Activated naive CD8-positive, alpha-beta T cell treated with anti-CD3 and anti-CD28 coated beads, Interleukin-2, amount 10 ng/mL, durations not matched to agents 7 days and 5 days (primary cell): ENCODE measurements around the gene RPL29. TPM values are rescaled to one million over a fixed set of nuclear protein-coding genes. Genes with fewer than 3 reads are reported as not detected.
A peak's percentile ranks its signal among the peaks of the same experiment; 100 is the strongest.
"Not testable (repeated sequence)": the region's sequence is repeated elsewhere in the genome, so short reads cannot be mapped to it uniquely, and the experiment has no call there.

Experiments
- ATAC-seq: fragments of 150-1000 bp; cut with Tn5 transposase; one replicate; pipeline ENCODE4 v1.10.0; 2021; ENCODE audit warnings: low read depth, moderate library complexity
- POLR2A ChIA-PET: fragments of 350-600 bp; sonication (Branson Sonifier 250); formaldehyde crosslinking; loops from one replicate; lab custom pipeline; 2021; ENCODE audit warnings: antibody characterized with exemption; lab: Charles Lee
- DNase-seq: peaks from one replicate; pipeline ENCODE4 v3.0.0; 2021
- H3K27ac Mint-ChIP-seq: one replicate; pipeline ENCODE4 v1.8.0; 2022; ENCODE audit warnings: mild to moderate bottlenecking, mixed read lengths
- H3K27me3 Mint-ChIP-seq: one replicate; pipeline ENCODE4 v1.8.0; 2022; ENCODE audit warnings: mild to moderate bottlenecking, moderate library complexity, mixed read lengths
- H3K36me3 Mint-ChIP-seq: one replicate; pipeline ENCODE4 v1.8.0; 2021; ENCODE audit warnings: mild to moderate bottlenecking, mixed read lengths
- H3K4me1 Mint-ChIP-seq: one replicate; pipeline ENCODE4 v1.8.0; 2021; ENCODE audit warnings: mixed read lengths
- H3K4me3 Mint-ChIP-seq: one replicate; pipeline ENCODE4 v1.8.0; 2022; ENCODE audit warnings: mild to moderate bottlenecking, moderate library complexity, mixed read lengths
- H3K9me3 Mint-ChIP-seq: one replicate; pipeline ENCODE4 v1.8.0; 2021; ENCODE audit warnings: mixed read lengths
- total RNA-seq, 2 experiments: library from RNA; stranded (reverse); gene quantifications; one replicate each; pipeline ENCODE4 v1.2.3, GENCODE V29; 2021

The RPL29 gene
- total RNA-seq, result 1,000 to 10,000 TPM; 1,076 to 1,089 TPM

DNA sequence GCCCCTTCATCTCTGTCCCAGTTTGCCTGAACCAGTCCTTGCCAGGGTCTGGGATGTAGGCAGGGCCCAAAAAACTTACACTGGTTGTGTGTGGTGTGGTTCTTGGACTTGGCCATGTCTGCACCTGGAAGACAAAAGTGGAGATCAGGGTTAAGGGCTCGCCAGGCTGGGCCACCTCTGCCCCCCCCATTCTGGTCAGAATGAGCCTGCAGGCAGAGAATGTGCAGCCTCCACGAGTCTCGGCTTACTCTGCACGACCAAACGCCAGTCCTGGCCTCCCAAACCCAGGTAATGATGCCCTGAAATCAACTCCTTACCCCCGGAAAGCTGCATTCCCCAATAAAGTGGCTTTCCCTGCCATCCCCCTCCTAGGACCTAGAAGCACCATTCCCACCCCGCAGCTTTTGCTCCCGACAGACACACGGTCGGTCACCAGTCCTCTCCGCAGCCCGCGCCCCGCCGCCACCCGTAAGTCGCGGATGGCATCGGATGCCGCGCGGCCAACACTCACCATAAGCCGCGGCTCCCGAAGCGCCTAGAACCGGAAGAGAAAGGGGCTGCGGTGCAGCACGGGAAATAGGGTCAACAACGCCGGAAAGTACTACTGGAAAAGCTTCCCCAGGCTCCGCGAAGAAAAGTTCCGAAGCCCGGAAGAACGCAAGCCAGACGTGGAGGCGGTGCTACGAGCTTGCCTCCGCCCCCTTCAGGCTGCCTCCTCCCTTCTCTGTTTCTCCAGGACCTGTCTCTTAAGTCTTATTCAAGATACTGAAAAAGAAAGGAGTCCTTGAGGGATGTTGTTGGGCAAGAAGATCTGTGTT is at the start of gene RPL29:
RPL29 (minus strand) TSS at position 550 of the 818 bp plus-strand sequence; CDS start at position 116, 434 bp downstream.
- peak; percentile 85 for DNase-seq
- H3K27ac Mint-ChIP-seq, result peak within 1 kb of the TSS; percentile 100
- peak; percentile 91 for ATAC-seq
- POLR2A ChIA-PET, result interaction anchor here (0.6 to 2.8 kb wide), 18 partner anchors 9 to 292 kb away, joined by 3 to 49 read pairs (median 4); partner anchors contain the start of genes ABHD14B, ACY1, DUSP7 and GLYCTK
- peak within 1 kb of the TSS; percentile 100 for H3K4me3 Mint-ChIP-seq
- peaks cover 21% of the 10 kb centered on the region for H3K36me3 Mint-ChIP-seq
- no peaks in the 10 kb centered on the region for H3K9me3 Mint-ChIP-seq
- peaks cover 19% of the 10 kb centered on the region for H3K27me3 Mint-ChIP-seq
- peaks cover 29% of the 10 kb centered on the region for H3K4me1 Mint-ChIP-seq

DNA sequence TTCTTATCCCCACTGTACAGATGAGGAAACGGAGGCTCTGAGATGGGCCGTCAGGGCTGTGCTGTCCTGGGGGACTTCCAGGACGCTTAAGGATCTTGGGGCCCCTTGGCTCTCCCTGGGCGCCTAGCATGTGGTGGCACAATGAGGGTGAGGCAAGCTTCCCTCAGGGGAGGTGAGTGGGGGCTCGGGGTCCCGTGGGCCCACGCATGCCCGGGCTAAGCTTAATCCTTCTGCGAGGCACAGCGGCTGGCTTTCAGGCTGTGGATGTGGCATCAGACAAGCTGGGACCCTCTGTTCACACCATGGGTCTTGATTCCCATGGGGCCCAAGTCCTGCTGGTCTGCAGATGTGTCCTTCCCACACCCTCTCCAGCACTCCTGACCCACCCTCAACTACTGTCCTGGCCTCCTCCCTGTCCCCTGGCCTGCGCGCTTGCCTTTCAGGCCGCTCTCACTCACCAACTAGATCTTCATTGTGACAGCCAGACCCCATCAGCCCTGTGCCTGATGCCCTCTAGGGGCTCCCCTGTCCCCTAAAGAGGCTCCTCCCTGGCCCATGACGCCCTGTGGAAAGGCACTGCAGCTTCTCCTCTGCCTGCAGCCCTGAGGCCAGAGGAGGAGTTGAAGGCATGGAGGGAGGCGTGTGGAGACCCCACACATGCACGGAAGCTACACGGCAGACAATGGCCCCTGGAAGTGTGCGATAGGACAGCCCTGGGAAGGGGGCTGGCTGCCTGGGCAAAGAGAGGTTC is 49.3 kb upstream of the RPL29 start:
- H3K27me3 Mint-ChIP-seq, result no peaks in the 10 kb centered on the region
- ATAC-seq (no peak), DNase-seq (no peak)
- no peaks in the 10 kb centered on the region for H3K9me3 Mint-ChIP-seq
- H3K36me3 Mint-ChIP-seq, result peaks cover 6% of the 10 kb centered on the region
- peaks cover 8% of the 10 kb centered on the region for H3K4me1 Mint-ChIP-seq
- POLR2A ChIA-PET, result no interaction called here
- no peak overlapping the region for H3K4me3 Mint-ChIP-seq
- no peak overlapping the region for H3K27ac Mint-ChIP-seq

DNA sequence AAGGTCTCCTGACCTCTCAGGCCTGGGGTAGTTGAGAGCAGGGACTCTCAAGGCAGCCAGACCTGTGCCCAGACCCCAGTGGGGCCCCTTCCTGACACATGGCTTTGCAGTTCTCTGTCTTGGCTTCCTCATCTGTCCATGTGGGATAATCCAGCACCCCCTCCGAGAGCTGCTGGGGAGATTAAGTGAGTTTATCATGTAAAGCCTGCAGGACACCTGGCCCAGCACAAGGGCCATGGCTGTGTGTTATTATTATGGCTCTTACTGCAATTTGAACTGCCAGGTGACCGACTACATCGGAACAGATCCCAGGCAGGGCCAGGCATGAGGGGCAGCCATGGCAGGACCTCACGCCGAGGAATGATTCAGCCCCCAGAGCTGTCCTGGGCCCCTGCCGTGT is 48.1 kb upstream of the RPL29 start:
- Mint-ChIP-seq H3K4me3 (no peak overlapping the region), H3K9me3 (no peaks in the 10 kb centered on the region), H3K27ac (no peak overlapping the region), H3K4me1 (peaks cover 4% of the 10 kb centered on the region), H3K36me3 (no peaks in the 10 kb centered on the region), H3K27me3 (no peaks in the 10 kb centered on the region)
- no peak for ATAC-seq
- DNase-seq, result no peak
- POLR2A ChIA-PET, result interaction anchor here (1.3 kb wide), 1 partner anchor 10 kb away, joined by 3 read pairs; no protein-coding TSS in a partner anchor

DNA sequence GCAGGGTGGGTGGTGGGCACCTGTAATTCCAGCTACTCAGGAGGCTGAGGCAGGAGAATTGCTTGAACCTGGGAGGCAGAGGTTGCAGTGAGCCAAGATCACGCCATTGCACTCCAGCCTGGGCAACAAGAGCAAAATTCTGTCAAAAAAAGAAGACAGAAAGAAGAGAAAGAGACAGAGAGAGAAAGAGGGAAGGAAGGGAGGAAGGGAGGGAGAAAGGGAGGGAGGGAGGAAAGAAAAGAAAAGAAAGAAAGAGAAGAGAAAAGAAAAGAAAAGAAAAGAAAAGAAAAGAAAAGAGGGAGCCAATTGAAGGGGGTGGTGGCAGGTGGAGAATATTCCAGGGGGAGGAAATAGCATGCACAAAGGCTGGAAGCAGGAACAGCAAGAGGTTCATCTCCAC is 47.3 kb upstream of the RPL29 start:
- not testable (repeated sequence) for H3K27ac Mint-ChIP-seq, DNase-seq, H3K9me3 Mint-ChIP-seq, ATAC-seq, H3K4me1 Mint-ChIP-seq, H3K4me3 Mint-ChIP-seq, H3K36me3 Mint-ChIP-seq, H3K27me3 Mint-ChIP-seq
- POLR2A ChIA-PET, result interaction anchor here (1.3 kb wide), 1 partner anchor 10 kb away, joined by 3 read pairs; no protein-coding TSS in a partner anchor

DNA sequence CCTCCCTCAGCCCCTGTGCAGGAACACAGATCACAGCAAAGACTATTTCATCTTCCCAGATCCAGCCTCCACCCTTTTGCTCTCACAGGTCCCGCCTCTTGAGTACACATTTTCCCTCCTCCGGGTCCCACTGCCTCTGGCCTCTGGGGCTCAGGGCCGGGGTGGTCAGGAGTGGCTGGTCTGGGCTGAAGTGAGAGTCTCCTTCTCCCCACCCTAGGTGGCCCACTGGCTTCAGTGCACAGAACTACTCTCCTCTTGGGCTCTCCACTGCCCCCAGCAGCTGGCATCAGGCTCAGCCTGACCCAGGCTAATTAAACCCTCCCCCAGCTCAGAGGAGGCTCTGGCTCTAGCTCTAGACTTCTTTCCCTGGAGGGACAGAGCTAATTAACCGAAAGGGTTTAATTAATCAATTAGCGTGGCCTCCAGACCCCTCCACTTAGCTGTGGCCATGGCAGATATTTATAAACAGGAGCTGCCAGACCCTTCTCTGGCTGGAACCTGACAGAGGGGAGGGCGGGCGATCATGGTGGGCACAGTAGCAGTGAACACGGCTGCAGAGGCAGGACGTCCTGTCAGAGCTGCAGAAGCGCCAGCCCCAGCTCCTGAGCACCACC is 45.5 kb upstream of the RPL29 start:
- no peaks in the 10 kb centered on the region for H3K9me3 Mint-ChIP-seq
- H3K27ac Mint-ChIP-seq, result no peak overlapping the region
- no peaks in the 10 kb centered on the region for H3K36me3 Mint-ChIP-seq
- no peak overlapping the region for H3K4me3 Mint-ChIP-seq
- H3K4me1 Mint-ChIP-seq, result peaks cover 4% of the 10 kb centered on the region
- POLR2A ChIA-PET, result interaction anchor here (1.0 kb wide), 1 partner anchor 12 kb away, joined by 3 read pairs; no protein-coding TSS in a partner anchor
- H3K27me3 Mint-ChIP-seq, result no peaks in the 10 kb centered on the region
- ATAC-seq (peak; percentile 25), DNase-seq (no peak)

DNA sequence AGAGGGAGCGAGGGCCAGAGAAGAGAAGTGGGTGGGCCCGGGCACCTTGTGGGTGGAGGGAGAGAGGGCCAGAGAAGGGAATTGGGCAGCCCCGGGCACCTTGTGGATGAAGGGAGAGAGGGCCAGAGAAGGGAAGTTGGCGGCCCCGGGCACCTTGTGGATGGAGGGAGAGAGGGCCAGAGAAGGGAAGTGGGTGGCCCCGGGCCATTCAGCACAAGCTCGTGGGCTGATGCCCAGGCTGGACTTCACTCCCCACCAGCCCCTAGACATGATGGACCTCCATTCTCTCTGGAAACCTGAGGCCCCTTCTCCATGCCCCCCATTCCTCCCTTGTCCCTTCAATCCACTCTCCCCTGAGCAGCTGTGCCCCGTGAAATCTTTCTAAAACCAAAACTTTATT is 44.9 kb upstream of the RPL29 start:
- Mint-ChIP-seq H3K36me3 (no peaks in the 10 kb centered on the region), H3K4me1 (peaks cover 4% of the 10 kb centered on the region), H3K27ac (no peak overlapping the region), H3K27me3 (no peaks in the 10 kb centered on the region), H3K4me3 (no peak overlapping the region), H3K9me3 (no peaks in the 10 kb centered on the region)
- POLR2A ChIA-PET, result interaction anchor here (1.0 kb wide), 1 partner anchor 13 kb away, joined by 3 read pairs; no protein-coding TSS in a partner anchor
- no peak for ATAC-seq
- DNase-seq, result no peak

DNA sequence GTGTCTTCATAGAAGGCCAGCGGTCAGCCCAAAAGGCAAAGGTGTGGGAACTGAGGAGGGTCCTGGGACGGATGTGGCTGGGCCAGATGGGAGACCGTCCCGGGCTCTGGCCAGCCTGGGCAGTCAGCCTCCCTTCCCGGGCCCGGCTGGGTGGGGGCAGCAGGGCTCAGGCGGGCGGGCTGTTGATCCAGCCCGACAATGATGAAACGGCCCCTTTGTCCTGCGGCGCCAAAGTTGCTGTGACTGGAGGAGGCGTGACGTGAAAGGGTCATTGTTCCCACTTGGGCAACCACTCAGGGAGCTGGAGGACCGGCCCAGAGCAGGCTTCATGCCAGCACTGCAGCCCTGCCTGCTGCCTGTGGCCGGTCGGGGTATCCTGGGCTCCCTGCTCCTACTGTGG is 44.2 kb upstream of the RPL29 start:
- no peaks in the 10 kb centered on the region for H3K9me3 Mint-ChIP-seq
- DNase-seq, result no peak
- H3K27ac Mint-ChIP-seq, result no peak overlapping the region
- POLR2A ChIA-PET, result no interaction called here
- ATAC-seq, result no peak
- no peak overlapping the region for H3K4me3 Mint-ChIP-seq
- H3K27me3 Mint-ChIP-seq, result no peaks in the 10 kb centered on the region
- H3K36me3 Mint-ChIP-seq, result no peaks in the 10 kb centered on the region
- peaks cover 2% of the 10 kb centered on the region for H3K4me1 Mint-ChIP-seq

DNA sequence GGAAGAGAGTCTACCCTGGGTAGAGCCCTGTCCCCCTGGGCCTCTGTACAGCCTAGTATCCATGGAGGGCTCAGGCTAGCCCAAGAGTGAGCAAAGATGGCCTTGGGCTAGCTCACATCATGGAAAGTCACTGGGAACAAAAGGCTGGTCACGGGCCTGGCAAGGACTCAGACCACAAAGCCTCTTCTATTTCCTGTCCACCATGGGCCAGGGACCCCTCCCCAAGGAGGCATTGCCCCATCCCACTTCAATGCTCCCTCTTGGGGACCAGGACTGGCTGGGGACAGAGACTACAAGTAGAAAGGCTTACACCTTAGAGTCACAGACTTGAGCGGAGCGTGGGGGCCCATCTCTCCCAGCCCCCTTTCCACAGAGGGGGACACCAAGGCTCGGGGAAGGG is 43.7 kb upstream of the RPL29 start:
- Mint-ChIP-seq H3K4me1 (peaks cover 2% of the 10 kb centered on the region), H3K27me3 (no peaks in the 10 kb centered on the region), H3K27ac (no peak overlapping the region), H3K36me3 (no peaks in the 10 kb centered on the region), H3K4me3 (no peak overlapping the region), H3K9me3 (no peaks in the 10 kb centered on the region)
- DNase-seq (no peak), ATAC-seq (no peak)
- POLR2A ChIA-PET, result no interaction called here

DNA sequence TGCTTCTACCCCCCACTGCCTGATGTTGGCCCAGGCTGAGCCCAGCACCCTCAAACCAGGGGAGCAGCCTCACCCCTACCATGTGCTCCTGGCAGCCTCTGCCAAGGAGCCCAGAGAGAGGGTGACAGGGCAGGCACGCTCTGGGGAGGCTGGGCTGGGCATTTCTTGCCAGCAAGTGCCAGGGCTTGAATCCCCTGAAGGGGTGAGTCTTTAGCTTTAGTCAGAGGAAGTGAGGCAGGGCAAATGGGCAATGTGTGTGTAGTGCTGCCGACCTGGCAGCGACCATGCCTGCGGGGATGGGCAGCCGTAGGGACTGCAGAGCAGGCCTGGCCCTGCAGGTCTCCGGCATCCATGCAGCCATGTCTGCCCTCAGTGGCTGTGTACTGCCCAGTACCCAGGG is 42.5 kb upstream of the RPL29 start:
- Mint-ChIP-seq H3K4me3 (no peak overlapping the region), H3K4me1 (peaks cover 2% of the 10 kb centered on the region), H3K27ac (no peak overlapping the region), H3K9me3 (no peaks in the 10 kb centered on the region), H3K36me3 (no peaks in the 10 kb centered on the region), H3K27me3 (no peaks in the 10 kb centered on the region)
- ATAC-seq (no peak), DNase-seq (no peak)
- POLR2A ChIA-PET, result no interaction called here

DNA sequence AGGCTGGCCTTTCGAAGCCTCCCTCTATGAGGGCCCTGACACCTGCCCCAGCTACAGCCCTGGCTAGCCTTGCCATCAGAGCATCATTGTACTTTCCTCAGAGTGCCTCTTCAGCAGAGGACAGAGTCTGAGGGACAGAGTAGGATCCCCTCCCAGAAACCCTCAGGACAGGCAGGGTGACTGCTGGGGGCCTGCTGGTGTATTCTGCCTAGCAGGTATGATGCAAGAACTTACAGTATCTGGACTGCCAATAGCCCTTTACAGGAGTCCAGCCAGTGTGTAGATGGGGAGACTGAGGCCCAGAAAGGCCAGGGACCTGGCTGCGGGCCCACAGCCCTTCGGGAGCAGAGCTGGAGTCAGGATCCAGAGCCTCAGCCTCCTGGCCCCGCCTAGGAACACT is 41.6 kb upstream of the RPL29 start:
- H3K4me1 Mint-ChIP-seq, result peaks cover 2% of the 10 kb centered on the region
- DNase-seq, result no peak
- no peaks in the 10 kb centered on the region for H3K27me3 Mint-ChIP-seq
- no peaks in the 10 kb centered on the region for H3K36me3 Mint-ChIP-seq
- no peaks in the 10 kb centered on the region for H3K9me3 Mint-ChIP-seq
- H3K27ac Mint-ChIP-seq, result no peak overlapping the region
- POLR2A ChIA-PET, result interaction anchor here (1.0 kb wide), 1 partner anchor 16 kb away, joined by 3 read pairs; no protein-coding TSS in a partner anchor
- H3K4me3 Mint-ChIP-seq, result no peak overlapping the region
- ATAC-seq, result no peak

DNA sequence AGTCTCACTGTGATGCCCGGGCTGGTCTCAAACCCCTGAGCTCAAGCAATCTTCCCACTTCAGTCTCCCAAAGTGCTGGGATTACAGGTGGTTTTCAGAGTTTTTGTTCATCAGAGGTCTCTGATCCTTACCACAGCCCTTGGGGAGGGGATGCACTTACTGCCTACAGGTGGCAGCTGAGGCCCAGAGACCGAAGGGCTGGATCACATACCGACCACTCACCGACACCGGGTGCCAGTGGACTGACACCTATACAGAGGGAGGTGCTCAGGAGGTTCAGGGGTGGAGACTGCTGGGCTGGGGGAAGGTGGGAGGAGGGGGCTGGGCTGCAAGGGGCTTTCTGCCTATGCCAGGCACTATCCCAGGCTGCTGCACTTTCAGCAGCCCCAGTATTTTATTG is 41.1 kb upstream of the RPL29 start:
- DNase-seq (no peak), ATAC-seq (no peak)
- peaks cover 2% of the 10 kb centered on the region for H3K4me1 Mint-ChIP-seq
- no peaks in the 10 kb centered on the region for H3K9me3 Mint-ChIP-seq
- no peak overlapping the region for H3K27ac Mint-ChIP-seq
- H3K4me3 Mint-ChIP-seq, result no peak overlapping the region
- H3K36me3 Mint-ChIP-seq, result no peaks in the 10 kb centered on the region
- H3K27me3 Mint-ChIP-seq, result no peaks in the 10 kb centered on the region
- POLR2A ChIA-PET, result interaction anchor here (1.0 kb wide), 1 partner anchor 16 kb away, joined by 3 read pairs; no protein-coding TSS in a partner anchor

DNA sequence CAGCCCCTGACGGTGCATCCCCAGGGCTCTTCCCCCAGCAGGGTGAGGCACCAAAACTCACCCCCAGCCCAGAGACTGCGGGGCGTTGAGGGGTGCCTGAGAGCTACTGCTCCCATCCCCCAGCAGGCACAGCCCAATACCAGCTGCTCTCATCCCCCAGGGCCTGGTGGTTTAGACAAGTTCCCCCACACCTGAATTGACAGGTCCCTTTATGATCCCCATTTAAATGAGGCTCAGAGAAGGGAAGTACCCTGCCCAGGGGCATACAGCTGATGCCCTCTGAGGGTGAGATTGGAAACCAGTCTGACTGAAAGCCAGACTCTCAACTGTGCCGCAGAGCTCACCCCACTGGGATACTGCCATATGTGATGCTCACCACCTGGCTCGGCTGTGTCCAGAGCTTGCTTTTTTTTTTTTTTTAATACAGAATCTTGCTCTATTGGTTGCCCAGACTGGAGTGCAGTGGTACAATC is 40.6 kb upstream of the RPL29 start:
- no peaks in the 10 kb centered on the region for H3K9me3 Mint-ChIP-seq
- no peak for ATAC-seq
- H3K36me3 Mint-ChIP-seq, result no peaks in the 10 kb centered on the region
- POLR2A ChIA-PET, result interaction anchor here (0.6 kb wide), 1 partner anchor 16 kb away, joined by 3 read pairs; no protein-coding TSS in a partner anchor
- H3K27me3 Mint-ChIP-seq, result no peaks in the 10 kb centered on the region
- H3K4me3 Mint-ChIP-seq, result no peak overlapping the region
- H3K4me1 Mint-ChIP-seq, result no peaks in the 10 kb centered on the region
- DNase-seq, result no peak
- no peak overlapping the region for H3K27ac Mint-ChIP-seq

DNA sequence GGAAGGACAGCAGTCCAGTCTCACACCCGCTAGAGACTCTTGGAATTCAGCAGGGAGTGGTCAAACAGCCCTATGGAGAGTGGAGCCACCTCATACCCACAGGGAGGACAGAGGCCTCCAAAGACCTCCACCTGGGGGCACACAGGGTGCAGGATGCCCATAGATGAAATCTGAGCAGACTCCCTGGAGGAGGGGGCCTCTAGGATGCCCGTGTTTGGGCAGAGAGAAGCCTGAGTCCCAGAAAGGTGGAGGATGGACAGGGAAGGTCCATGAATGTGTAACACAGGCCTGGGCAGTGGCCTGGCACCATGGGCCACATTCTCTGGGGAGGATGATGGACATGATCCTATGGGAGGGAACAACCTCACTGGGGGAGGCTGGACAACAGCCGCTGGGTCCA is 39.0 kb upstream of the RPL29 start:
- H3K4me3 Mint-ChIP-seq, result no peak overlapping the region
- H3K27ac Mint-ChIP-seq, result no peak overlapping the region
- H3K36me3 Mint-ChIP-seq, result no peaks in the 10 kb centered on the region
- ATAC-seq (no peak), DNase-seq (no peak)
- no peaks in the 10 kb centered on the region for H3K9me3 Mint-ChIP-seq
- no peaks in the 10 kb centered on the region for H3K27me3 Mint-ChIP-seq
- H3K4me1 Mint-ChIP-seq, result no peaks in the 10 kb centered on the region
- POLR2A ChIA-PET, result no interaction called here
